Inflammatory macrophage (primary cell): ENCODE measurements around the gene KRTAP4-8.
"Not testable (repeated sequence)": the region's sequence is repeated elsewhere in the genome, so short reads cannot be mapped to it uniquely, and the experiment has no call there.

ENCODE experiments used
- DNase-seq, 2 donors: peaks; one replicate each; pipeline ENCODE4 v3.0.0-alpha.2; 2020 to 2022
- total RNA-seq, 18 experiments: gene quantifications; one replicate each; lab custom pipeline; 2026; ENCODE audit warnings: mixed read lengths in 6 of 18, inconsistent platforms in 2 of 18; lab: John Stamatoyannopoulos, UW

KRTAP4-8 gene
- 0 reads per million in 18 experiments for total RNA-seq

- no peak for DNase-seq
Measured at GRCh38 chr17:41098042-41098441, at the start of gene KRTAP4-8. Gene KRTAP4-8, minus strand, starts transcription at chr17:41098142. Its CDS starts 58 bp downstream, at chr17:41098084.

GRCh38 chr17:41145261-41145660 is 47.3 kb upstream of the KRTAP4-8 start:
- no peak for DNase-seq

GRCh38 chr17:41144846-41145245 is 46.9 kb upstream of the KRTAP4-8 start:
- no peak for DNase-seq

GRCh38 chr17:41141361-41141760 is 43.4 kb upstream of the KRTAP4-8 start:
- DNase-seq: no peak

GRCh38 chr17:41140360-41141131 is 42.6 kb upstream of the KRTAP4-8 start, which contains the start of gene KRTAP4-6:
Gene KRTAP4-6, minus strand, starts transcription at chr17:41140544. Its CDS starts 57 bp downstream, at chr17:41140487.
- DNase-seq: peak in 1 of 2 donors; percentile 6

- not testable (repeated sequence) for DNase-seq
Measured at GRCh38 chr17:41139865-41140264, 41.9 kb upstream of the KRTAP4-8 start.

GRCh38 chr17:41133880-41134735 is 36.2 kb upstream of the KRTAP4-8 start:
- no peak for DNase-seq

GRCh38 chr17:41131979-41132378 is 34.0 kb upstream of the KRTAP4-8 start:
- no peak for DNase-seq

GRCh38 chr17:41127371-41127770 is 29.4 kb upstream of the KRTAP4-8 start:
- DNase-seq: no peak

GRCh38 chr17:41126412-41126811 is 28.5 kb upstream of the KRTAP4-8 start:
- DNase-seq: no peak

- DNase-seq: no peak
Measured at GRCh38 chr17:41125064-41125463, 27.1 kb upstream of the KRTAP4-8 start.

GRCh38 chr17:41123991-41124371 is 26.0 kb upstream of the KRTAP4-8 start, which contains the start of gene KRTAP4-12:
Gene KRTAP4-12, minus strand, starts transcription at chr17:41124182. Its CDS starts 60 bp downstream, at chr17:41124122.
- not testable (repeated sequence) for DNase-seq

GRCh38 chr17:41123292-41123990 is 25.5 kb upstream of the KRTAP4-8 start:
- not testable (repeated sequence) for DNase-seq

- no peak for DNase-seq
Measured at GRCh38 chr17:41121742-41122141, 23.8 kb upstream of the KRTAP4-8 start.

- DNase-seq: peak; percentile 2 to 23
Measured at GRCh38 chr17:41119696-41120690, 22.1 kb upstream of the KRTAP4-8 start.

GRCh38 chr17:41118721-41119120 is 20.8 kb upstream of the KRTAP4-8 start:
- DNase-seq: no peak

- not testable (repeated sequence) for DNase-seq
Measured at GRCh38 chr17:41117846-41118386, 20.0 kb upstream of the KRTAP4-8 start, which contains the start of gene KRTAP4-11. Gene KRTAP4-11, minus strand, starts transcription at chr17:41118373. Its CDS starts 58 bp downstream, at chr17:41118315.

- peak; percentile 31 to 48 for DNase-seq
Measured at GRCh38 chr17:41116297-41116696, 18.4 kb upstream of the KRTAP4-8 start.

GRCh38 chr17:41111151-41111885 is 13.4 kb upstream of the KRTAP4-8 start:
- DNase-seq: no peak
